ENCODE measurements around the gene NXPH1. TPM values are rescaled to one million over a fixed set of nuclear protein-coding genes. Genes with fewer than 3 reads are reported as not detected.
A peak's percentile ranks its signal among the peaks of the same experiment; 100 is the strongest.

The NXPH1 gene
- total RNA-seq, 5 donors from 2014 or later (not counting 1 experiment from before 2014, with no cell fraction given) = not detected

GRCh38 chr7:8435095-8435494 is 1.7 kb downstream of the NXPH1 start:
- peak overlapping the region in 1 of 3 donors; percentile 40 for H3K4me3 Mint-ChIP-seq
- no peaks in the 10 kb centered on the region for H3K36me3 ChIP-seq (ENCODE audit: control insufficient read depth in 2 of 2, extremely low read depth in 1 of 2, insufficient read depth in 1 of 2, low read length in 1 of 2)
- H3K9me3 Mint-ChIP-seq = peaks cover 0 to 4% (median 0%) of the 10 kb centered on the region in 3 donors
- DNase-seq (no peak), ATAC-seq (replicated peaks in 1 of 4) (no peak)
- WGBS (ENCODE audit: insufficient coverage) = 13% methylated on average over 27 of the region's 33 CpGs
- no peak overlapping the region for H3K4me3 ChIP-seq (ENCODE audit: control insufficient read depth in 1 of 2, extremely low read depth in 1 of 2, low read length in 1 of 2)
- ChIA-PET CTCF (interaction anchor here in 1 of 2 donors (0.7 kb wide), 1 partner anchor 832 kb away, joined by 4 read pairs; no protein-coding TSS in a partner anchor), POLR2A (no interaction called here)
- H3K27me3 Mint-ChIP-seq = peaks cover 81 to 85% of the 10 kb centered on the region in 2 donors
- H3K36me3 Mint-ChIP-seq = no peaks in the 10 kb centered on the region
- H3K27ac ChIP-seq (ENCODE audit: low read length) = no peak overlapping the region
- no peak overlapping the region for H3K27ac Mint-ChIP-seq
- peaks cover 23 to 49% of the 10 kb centered on the region in 2 experiments for H3K27me3 ChIP-seq (replicated peaks in 1 of 2; ENCODE audit: control insufficient read depth in 2 of 2, extremely low read depth in 1 of 2, insufficient read depth in 2 of 2, low read length in 1 of 2)
- H3K4me1 ChIP-seq (ENCODE audit: control insufficient read depth in 1 of 2, extremely low read depth in 1 of 2, insufficient read depth in 2 of 2, low read length in 2 of 2) = peaks cover 0 to 16% of the 10 kb centered on the region in 2 experiments
- H3K4me1 Mint-ChIP-seq = peaks cover 18 to 30% (median 30%) of the 10 kb centered on the region in 3 donors
- H3K9me3 ChIP-seq = no peaks in the 10 kb centered on the region

GRCh38 chr7:8435590-8436545 is 2.5 kb downstream of the NXPH1 start:
- Mint-ChIP-seq H3K36me3 (no peaks in the 10 kb centered on the region), H3K4me3 (peak overlapping the region in 1 of 3 donors; percentile 40), H3K27me3 (peaks cover 78 to 92% of the 10 kb centered on the region in 2 donors), H3K4me1 (peaks cover 18 to 30% (median 30%) of the 10 kb centered on the region in 3 donors), H3K27ac (no peak overlapping the region), H3K9me3 (peaks cover 0 to 4% (median 0%) of the 10 kb centered on the region in 3 donors)
- Histone ChIP-seq H3K4me1 (ENCODE audit: control insufficient read depth in 1 of 2, extremely low read depth in 1 of 2, insufficient read depth in 2 of 2, low read length in 2 of 2) (peaks cover 0 to 16% of the 10 kb centered on the region in 2 experiments), H3K4me3 (ENCODE audit: control insufficient read depth in 1 of 2, extremely low read depth in 1 of 2, low read length in 1 of 2) (no peak overlapping the region), H3K27ac (ENCODE audit: low read length) (no peak overlapping the region), H3K27me3 (replicated peaks in 1 of 2; ENCODE audit: control insufficient read depth in 2 of 2, extremely low read depth in 1 of 2, insufficient read depth in 2 of 2, low read length in 1 of 2) (peaks cover 21 to 49% of the 10 kb centered on the region in 2 experiments), H3K9me3 (no peaks in the 10 kb centered on the region), H3K36me3 (ENCODE audit: control insufficient read depth in 2 of 2, extremely low read depth in 1 of 2, insufficient read depth in 1 of 2, low read length in 1 of 2) (no peaks in the 10 kb centered on the region)
- POLR2A ChIA-PET = no interaction called here
- 10% methylated on average over 22 of the region's 33 CpGs for WGBS (ENCODE audit: insufficient coverage)
- no peak for DNase-seq
- no peak for ATAC-seq (replicated peaks in 1 of 4)
- CTCF ChIA-PET = interaction anchor here (0.7 kb wide), 2 partner anchors 55 to 831 kb away, joined by 3 to 4 read pairs; no protein-coding TSS in a partner anchor

GRCh38 chr7:8436965-8437364 is 3.6 kb downstream of the NXPH1 start:
- WGBS (ENCODE audit: insufficient coverage) = 0% methylated on average over 9 of the region's 15 CpGs
- CTCF ChIA-PET = no interaction called here
- H3K36me3 ChIP-seq (ENCODE audit: control insufficient read depth in 2 of 2, extremely low read depth in 1 of 2, insufficient read depth in 1 of 2, low read length in 1 of 2) = no peaks in the 10 kb centered on the region
- DNase-seq (peak in 12 of 35 experiments; percentile 1 to 42 (median 12)), ATAC-seq (replicated peaks in 1 of 4) (no peak)
- peaks cover 21 to 59% of the 10 kb centered on the region in 2 experiments for H3K27me3 ChIP-seq (replicated peaks in 1 of 2; ENCODE audit: control insufficient read depth in 2 of 2, extremely low read depth in 1 of 2, insufficient read depth in 2 of 2, low read length in 1 of 2)
- Mint-ChIP-seq H3K4me1 (peaks cover 18 to 30% (median 30%) of the 10 kb centered on the region in 3 donors), H3K4me3 (peak overlapping the region in 1 of 3 donors; percentile 28), H3K36me3 (no peaks in the 10 kb centered on the region), H3K27me3 (peaks cover 74 to 95% of the 10 kb centered on the region in 2 donors), H3K9me3 (peaks cover 0 to 4% (median 0%) of the 10 kb centered on the region in 3 donors), H3K27ac (no peak overlapping the region)
- no peak overlapping the region for H3K4me3 ChIP-seq (ENCODE audit: control insufficient read depth in 1 of 2, extremely low read depth in 1 of 2, low read length in 1 of 2)
- H3K27ac ChIP-seq (ENCODE audit: low read length) = no peak overlapping the region
- POLR2A ChIA-PET = no interaction called here
- peaks cover 0 to 16% of the 10 kb centered on the region in 2 experiments for H3K4me1 ChIP-seq (ENCODE audit: control insufficient read depth in 1 of 2, extremely low read depth in 1 of 2, insufficient read depth in 2 of 2, low read length in 2 of 2)
- H3K9me3 ChIP-seq = no peaks in the 10 kb centered on the region

GRCh38 chr7:8437606-8438005 is 4.2 kb downstream of the NXPH1 start:
- Histone ChIP-seq H3K4me1 (ENCODE audit: control insufficient read depth in 1 of 2, extremely low read depth in 1 of 2, insufficient read depth in 2 of 2, low read length in 2 of 2) (peaks cover 0 to 20% of the 10 kb centered on the region in 2 experiments), H3K9me3 (no peaks in the 10 kb centered on the region), H3K27me3 (replicated peaks in 1 of 2; ENCODE audit: control insufficient read depth in 2 of 2, extremely low read depth in 1 of 2, insufficient read depth in 2 of 2, low read length in 1 of 2) (peaks cover 18 to 62% of the 10 kb centered on the region in 2 experiments), H3K36me3 (ENCODE audit: control insufficient read depth in 2 of 2, extremely low read depth in 1 of 2, insufficient read depth in 1 of 2, low read length in 1 of 2) (no peaks in the 10 kb centered on the region), H3K4me3 (ENCODE audit: control insufficient read depth in 1 of 2, extremely low read depth in 1 of 2, low read length in 1 of 2) (no peak overlapping the region), H3K27ac (ENCODE audit: low read length) (no peak overlapping the region)
- peaks cover 18 to 32% (median 30%) of the 10 kb centered on the region in 3 donors for H3K4me1 Mint-ChIP-seq
- CTCF ChIA-PET = no interaction called here
- H3K27ac Mint-ChIP-seq = no peak overlapping the region
- H3K36me3 Mint-ChIP-seq = no peaks in the 10 kb centered on the region
- H3K4me3 Mint-ChIP-seq = no peak overlapping the region
- ATAC-seq (replicated peaks in 1 of 4) (no peak), DNase-seq (no peak)
- peaks cover 0 to 4% (median 0%) of the 10 kb centered on the region in 3 donors for H3K9me3 Mint-ChIP-seq
- H3K27me3 Mint-ChIP-seq = peaks cover 72 to 95% of the 10 kb centered on the region in 2 donors
- POLR2A ChIA-PET = no interaction called here
- no CpG with 5 or more reads among the region's 8 CpGs for WGBS (ENCODE audit: insufficient coverage)

- ATAC-seq (replicated peaks in 1 of 4) = no peak
- H3K27me3 ChIP-seq (replicated peaks in 1 of 2; ENCODE audit: control insufficient read depth in 2 of 2, extremely low read depth in 1 of 2, insufficient read depth in 2 of 2, low read length in 1 of 2) = peaks cover 14 to 51% of the 10 kb centered on the region in 2 experiments
- H3K27me3 Mint-ChIP-seq = peaks cover 72 to 92% of the 10 kb centered on the region in 2 donors
- WGBS (ENCODE audit: insufficient coverage) = 10% methylated on average over 4 of the region's 8 CpGs
- H3K9me3 ChIP-seq = no peaks in the 10 kb centered on the region
- peaks cover 22 to 27% (median 26%) of the 10 kb centered on the region in 3 donors for H3K4me1 Mint-ChIP-seq
- no peak overlapping the region for H3K27ac Mint-ChIP-seq
- peaks cover 3 to 8% (median 3%) of the 10 kb centered on the region in 3 donors for H3K9me3 Mint-ChIP-seq
- no peaks in the 10 kb centered on the region for H3K36me3 ChIP-seq (ENCODE audit: control insufficient read depth in 2 of 2, extremely low read depth in 1 of 2, insufficient read depth in 1 of 2, low read length in 1 of 2)
- ChIA-PET CTCF (interaction anchor here in 1 of 2 donors (1.6 kb wide), 1 partner anchor 9 kb away, joined by 3 read pairs; no protein-coding TSS in a partner anchor), POLR2A (no interaction called here)
- DNase-seq = no peak
- no peak overlapping the region for H3K27ac ChIP-seq (ENCODE audit: low read length)
- no peaks in the 10 kb centered on the region for H3K36me3 Mint-ChIP-seq
- no peak overlapping the region for H3K4me3 Mint-ChIP-seq
- no peak overlapping the region for H3K4me3 ChIP-seq (ENCODE audit: control insufficient read depth in 1 of 2, extremely low read depth in 1 of 2, low read length in 1 of 2)
- H3K4me1 ChIP-seq (ENCODE audit: control insufficient read depth in 1 of 2, extremely low read depth in 1 of 2, insufficient read depth in 2 of 2, low read length in 2 of 2) = peaks cover 0 to 14% of the 10 kb centered on the region in 2 experiments
Measured at GRCh38 chr7:8440670-8441069, 7.3 kb downstream of the NXPH1 start.

Measured in T-cell (primary cell).